CD14-positive monocyte (primary cell): ENCODE data around the gene CCN5. TPM values are rescaled to one million over a fixed set of nuclear protein-coding genes. Genes with fewer than 3 reads are reported as not detected.

Experiments
- DNase-seq, 3 donors: peaks; one replicate each; pipeline ENCODE4 v3.0.0-alpha.2; 2011 to 2022
- H2AFZ ChIP-seq: 2 replicates; pipeline ENCODE4 v1.6.0; 2012; ENCODE audit warnings: mild to moderate bottlenecking, low read depth, low read length, inconsistent platforms; ENCODE audit not compliant: insufficient read depth, poor library complexity, severe bottlenecking
- H3K27ac ChIP-seq, 2 donors: 1 replicate in 1 of 2; 2 replicates in 1 of 2; pipeline ENCODE4 v1.5.1; 2012 to 2013; ENCODE audit warnings: low read length in 2 of 2, control low read depth in 1 of 2, inconsistent platforms in 1 of 2, low read depth in 1 of 2, mild to moderate bottlenecking in 1 of 2
- H3K27me3 ChIP-seq, 2 donors: one replicate each; pipeline versions ENCODE4 v1.6.0 to v1.6.1; 2011 to 2013; ENCODE audit warnings: low read length in 2 of 2; ENCODE audit not compliant: control insufficient read depth in 2 of 2, insufficient read depth in 2 of 2
- H3K36me3 ChIP-seq, 2 donors: replicated peaks in 1 of 2; 1 replicate in 1 of 2; 2 replicates in 1 of 2; pipeline versions ENCODE4 v1.5.1 to v1.6.1; 2012 to 2013; ENCODE audit warnings: low read length in 2 of 2, control low read depth in 1 of 2, inconsistent platforms in 1 of 2, mild to moderate bottlenecking in 1 of 2; ENCODE audit not compliant: insufficient read depth in 2 of 2, control insufficient read depth in 1 of 2
- H3K4me1 ChIP-seq, 2 donors: 1 replicate in 1 of 2; 2 replicates in 1 of 2; pipeline versions ENCODE4 v1.5.1 to v1.6.1; 2012 to 2013; ENCODE audit warnings: low read length in 2 of 2, control low read depth in 1 of 2, inconsistent platforms in 1 of 2, mild to moderate bottlenecking in 1 of 2, moderate library complexity in 1 of 2; ENCODE audit not compliant: insufficient read depth in 2 of 2, control insufficient read depth in 1 of 2
- H3K4me2 ChIP-seq: replicated peaks from 2 replicates; pipeline ENCODE3; 2012; ENCODE audit warnings: low read length, moderate library complexity, mild to moderate bottlenecking; ENCODE audit not compliant: poor library complexity, severe bottlenecking; ENCODE audit errors: extremely low read depth
- H3K4me3 ChIP-seq, 3 experiments: fragments of 200-600 bp in 1 of 3; sonication (generic) in 1 of 3; replicated peaks in 1 of 3; 1 replicate in 2 of 3; 2 replicates in 1 of 3; pipeline ENCODE4 v1.5.1; 2011 to 2013; ENCODE audit warnings: low read length in 3 of 3, mild to moderate bottlenecking in 3 of 3, control low read depth in 2 of 3, low read depth in 2 of 3, inconsistent platforms in 1 of 3, moderate library complexity in 1 of 3
- H3K79me2 ChIP-seq: 2 replicates; pipeline ENCODE4 v1.6.0; 2012; ENCODE audit warnings: mild to moderate bottlenecking, control low read depth, inconsistent platforms, low read length, moderate library complexity; ENCODE audit not compliant: insufficient read depth
- H3K9ac ChIP-seq: 2 replicates; pipeline ENCODE4 v1.6.0; 2017; ENCODE audit warnings: low read length, mild to moderate bottlenecking; ENCODE audit not compliant: insufficient read depth, poor library complexity, severe bottlenecking
- H3K9me3 ChIP-seq, 2 donors: replicated peaks in 1 of 2; 1 replicate in 1 of 2; 2 replicates in 1 of 2; pipeline versions ENCODE4 v1.5.1 to v1.6.1; 2012 to 2013; ENCODE audit warnings: low read length in 2 of 2, control low read depth in 1 of 2; ENCODE audit not compliant: control insufficient read depth in 1 of 2, insufficient read depth in 1 of 2
- H4K20me1 ChIP-seq: 2 replicates; pipeline ENCODE4 v1.6.0; 2012; ENCODE audit warnings: mild to moderate bottlenecking, low read length, control low read depth, moderate library complexity; ENCODE audit not compliant: insufficient read depth
- H3K27ac Mint-ChIP-seq, 7 donors: one replicate each; pipeline ENCODE4 v1.8.0; 2020; ENCODE audit warnings: mild to moderate bottlenecking in 7 of 7, mixed read lengths in 7 of 7, moderate library complexity in 6 of 7, inconsistent platforms in 2 of 7
- H3K27me3 Mint-ChIP-seq, 3 donors: one replicate each; pipeline ENCODE4 v1.8.0; 2021 to 2022; ENCODE audit warnings: low read depth in 3 of 3, mild to moderate bottlenecking in 3 of 3, mixed read lengths in 3 of 3, moderate library complexity in 3 of 3, inconsistent platforms in 1 of 3
- H3K36me3 Mint-ChIP-seq, 2 donors: one replicate each; pipeline ENCODE4 v1.8.0; 2020; ENCODE audit warnings: mixed read lengths in 2 of 2, inconsistent platforms in 1 of 2, mild to moderate bottlenecking in 1 of 2
- H3K4me1 Mint-ChIP-seq: one replicate; pipeline ENCODE4 v1.8.0; 2020; ENCODE audit warnings: mild to moderate bottlenecking, mixed read lengths
- H3K4me3 Mint-ChIP-seq, 2 donors: one replicate each; pipeline ENCODE4 v1.8.0; 2020; ENCODE audit warnings: mild to moderate bottlenecking in 2 of 2, mixed read lengths in 2 of 2, moderate library complexity in 1 of 2
- H3K9me3 Mint-ChIP-seq, 7 donors: one replicate each; pipeline ENCODE4 v1.8.0; 2020 to 2022; ENCODE audit warnings: mixed read lengths in 7 of 7, mild to moderate bottlenecking in 6 of 7, moderate library complexity in 6 of 7, inconsistent platforms in 2 of 7
- CTCF ChIP-seq: fragments of 200-600 bp; IDR thresholded peaks from one replicate; pipeline ENCODE4 v1.8.0; 2022; ENCODE audit warnings: antibody characterized with exemption, mild to moderate bottlenecking
- WGBS: methylation state at CpG from one replicate; pipeline ENCODE4 v1.1.5; 2013; ENCODE audit warnings: missing lambda C conversion rate; ENCODE audit not compliant: insufficient coverage; 5-methylcytosine and 5-hydroxymethylcytosine counted together
- intact Hi-C, 2 donors: fragments of 100-400 bp; cut with micrococcal nuclease; formaldehyde crosslinking; loops; one replicate each; pipeline versions ENCODE4 v1.15.0 to v1.15.1; 2023
- polyA plus RNA-seq, 3 donors: library from polyadenylated mRNA; depleted of rRNA in 1 of 3; unstranded in 2 of 3; stranded (reverse) in 1 of 3; fragments of 300-500 nt in 2 of 3; fragments of >200 nt in 1 of 3; fragmentation: Illumina TruSeq in 2 of 3; gene quantifications; 1 replicate in 2 of 3; 2 replicates in 1 of 3; pipeline ENCODE4 v1.2.3, GENCODE V29; 2012 to 2021

CCN5 gene
- polyA plus RNA-seq, 3 donors = not detected

GRCh38 chr20:44698351-44698750, 16.8 kb upstream of the CCN5 start:
- WGBS = no CpG with 5 or more reads among the region's 3 CpGs
- Histone ChIP-seq H3K4me3 (no peak overlapping the region), H4K20me1 (no peaks in the 10 kb centered on the region), H3K9ac (no peak overlapping the region), H3K9me3 (no peaks in the 10 kb centered on the region), H3K27ac (no peak overlapping the region), H3K79me2 (no peaks in the 10 kb centered on the region), H3K36me3 (no peaks in the 10 kb centered on the region), H3K4me1 (no peaks in the 10 kb centered on the region), H3K27me3 (no peaks in the 10 kb centered on the region), H2AFZ (no peak overlapping the region), H3K4me2 (no peak overlapping the region)
- peaks cover 0 to 2% (median 2%) of the 10 kb centered on the region in 3 donors for H3K27me3 Mint-ChIP-seq
- intact Hi-C loops = no loop called here
- H3K4me1 Mint-ChIP-seq = peaks cover 5% of the 10 kb centered on the region
- TF ChIP-seq CTCF = no peak
- H3K36me3 Mint-ChIP-seq = no peaks in the 10 kb centered on the region
- DNase-seq = no peak
- peaks cover 0 to 2% (median 0%) of the 10 kb centered on the region in 7 donors for H3K9me3 Mint-ChIP-seq
- no peak overlapping the region for H3K4me3 Mint-ChIP-seq
- no peak overlapping the region for H3K27ac Mint-ChIP-seq

- no peak overlapping the region for H3K4me2 ChIP-seq
- no peaks in the 10 kb centered on the region for H3K36me3 ChIP-seq
- no peak for DNase-seq
- peaks cover 0 to 2% (median 2%) of the 10 kb centered on the region in 3 donors for H3K27me3 Mint-ChIP-seq
- H3K36me3 Mint-ChIP-seq = no peaks in the 10 kb centered on the region
- no peak overlapping the region for H3K4me3 ChIP-seq
- H3K27me3 ChIP-seq = no peaks in the 10 kb centered on the region
- H3K4me3 Mint-ChIP-seq = no peak overlapping the region
- H4K20me1 ChIP-seq = no peaks in the 10 kb centered on the region
- H3K4me1 ChIP-seq = no peaks in the 10 kb centered on the region
- no peak overlapping the region for H3K27ac Mint-ChIP-seq
- H3K79me2 ChIP-seq = no peaks in the 10 kb centered on the region
- H3K9ac ChIP-seq = no peak overlapping the region
- WGBS = 97% methylated on average over 9 of the region's 11 CpGs
- no peak overlapping the region for H3K27ac ChIP-seq
- H3K9me3 Mint-ChIP-seq = peaks cover 0 to 2% (median 0%) of the 10 kb centered on the region in 7 donors
- peaks cover 5% of the 10 kb centered on the region for H3K4me1 Mint-ChIP-seq
- no peaks in the 10 kb centered on the region for H3K9me3 ChIP-seq
- intact Hi-C loops = no loop called here
- no peak overlapping the region for H2AFZ ChIP-seq
- no peak for TF ChIP-seq CTCF
Measured at GRCh38 chr20:44700306-44700705, 14.9 kb upstream of the CCN5 start.
